ENCODE results near the gene PPP1CC. TPM values are rescaled to one million over a fixed set of nuclear protein-coding genes. Genes with fewer than 3 reads are reported as not detected.

The PPP1CC gene
- total RNA-seq, 2 donors from 2014 or later = 92.9 to 103 TPM

GRCh38 chr12:110765111-110765510 lies 22.4 kb upstream of the PPP1CC start:
- no peak for DNase-seq (ENCODE audit: low spot score)
- TF ChIP-seq POLR2AphosphoS5 (IDR thresholded peaks at IDR 0.05) (no peak), CTCF (IDR thresholded peaks at IDR 0.05) (no peak)
- intact Hi-C loops (cut with DNase I) = no loop called here
- no peak overlapping the region for H3K4me3 ChIP-seq
- no peaks in the 10 kb centered on the region for H3K27me3 ChIP-seq (replicated peaks; ENCODE audit: insufficient read depth)
- no peaks in the 10 kb centered on the region for H3K9me3 ChIP-seq
- WGBS = 50% methylated on average over 4 of the region's 4 CpGs
- no peaks in the 10 kb centered on the region for H3K4me1 ChIP-seq (replicated peaks)
- no peak overlapping the region for H3K27ac ChIP-seq
- H3K36me3 ChIP-seq = no peaks in the 10 kb centered on the region

- TF ChIP-seq CTCF (IDR thresholded peaks at IDR 0.05) (no peak), POLR2AphosphoS5 (IDR thresholded peaks at IDR 0.05) (no peak), POLR2A (IDR thresholded peaks at IDR 0.05) (no peak)
- H3K4me1 ChIP-seq (replicated peaks) = no peaks in the 10 kb centered on the region
- H3K36me3 ChIP-seq = no peaks in the 10 kb centered on the region
- 74% methylated on average over 7 of the region's 7 CpGs for WGBS
- no peaks in the 10 kb centered on the region for H3K9me3 ChIP-seq
- H3K4me3 ChIP-seq = no peak overlapping the region
- intact Hi-C loops (cut with DNase I) = no loop called here
- no peak overlapping the region for H3K27ac ChIP-seq
- no peak for DNase-seq (ENCODE audit: low spot score)
- H3K27me3 ChIP-seq (replicated peaks; ENCODE audit: insufficient read depth) = no peaks in the 10 kb centered on the region
Observed at GRCh38 chr12:110763583-110763982, 20.9 kb upstream of the PPP1CC start.

- no peak for DNase-seq (ENCODE audit: low spot score)
- Histone ChIP-seq H3K27ac (no peak overlapping the region), H3K36me3 (no peaks in the 10 kb centered on the region), H3K27me3 (replicated peaks; ENCODE audit: insufficient read depth) (no peaks in the 10 kb centered on the region), H3K4me3 (no peak overlapping the region), H3K4me1 (replicated peaks) (no peaks in the 10 kb centered on the region), H3K9me3 (no peaks in the 10 kb centered on the region)
- WGBS = 88% methylated on average over 3 of the region's 3 CpGs
- no peak for TF ChIP-seq POLR2AphosphoS5 (IDR thresholded peaks at IDR 0.05)
- TF ChIP-seq POLR2A (IDR thresholded peaks at IDR 0.05) = no peak
- no peak for TF ChIP-seq CTCF (IDR thresholded peaks at IDR 0.05)
- intact Hi-C loops (cut with DNase I) = no loop called here
Observed at GRCh38 chr12:110762891-110763290, 20.2 kb upstream of the PPP1CC start.

- Histone ChIP-seq H3K36me3 (no peaks in the 10 kb centered on the region), H3K4me3 (no peak overlapping the region), H3K27ac (no peak overlapping the region), H3K27me3 (replicated peaks; ENCODE audit: insufficient read depth) (no peaks in the 10 kb centered on the region), H3K4me1 (replicated peaks) (no peaks in the 10 kb centered on the region), H3K9me3 (no peaks in the 10 kb centered on the region)
- no peak for DNase-seq (ENCODE audit: low spot score)
- WGBS = 90% methylated on average over 4 of the region's 4 CpGs
- TF ChIP-seq CTCF (IDR thresholded peaks at IDR 0.05) = no peak
- TF ChIP-seq POLR2A (IDR thresholded peaks at IDR 0.05) = no peak
- TF ChIP-seq POLR2AphosphoS5 (IDR thresholded peaks at IDR 0.05) = no peak
- intact Hi-C loops (cut with DNase I) = no loop called here
Observed at GRCh38 chr12:110760204-110760609, 17.5 kb upstream of the PPP1CC start.

- TF ChIP-seq POLR2AphosphoS5 (IDR thresholded peaks at IDR 0.05) (no peak), CTCF (IDR thresholded peaks at IDR 0.05) (no peak)
- 77% methylated on average over 6 of the region's 6 CpGs for WGBS
- H3K4me3 ChIP-seq = no peak overlapping the region
- no peaks in the 10 kb centered on the region for H3K36me3 ChIP-seq
- no peak for DNase-seq (ENCODE audit: low spot score)
- H3K27me3 ChIP-seq (replicated peaks; ENCODE audit: insufficient read depth) = no peaks in the 10 kb centered on the region
- H3K4me1 ChIP-seq (replicated peaks) = no peaks in the 10 kb centered on the region
- no peak overlapping the region for H3K27ac ChIP-seq
- no peaks in the 10 kb centered on the region for H3K9me3 ChIP-seq
- intact Hi-C loops (cut with DNase I) = no loop called here
Observed at GRCh38 chr12:110758922-110759321, 16.2 kb upstream of the PPP1CC start.
